Breast epithelium (tissue), 4 donors: ENCODE results near the gene NBAS. TPM values are rescaled to one million over a fixed set of nuclear protein-coding genes. Genes with fewer than 3 reads are reported as not detected.
"Not testable (repeated sequence)": the region's sequence is repeated elsewhere in the genome, so short reads cannot be mapped to it uniquely, and the experiment has no call there.

Source experiments
- DNase-seq, 2 donors: peaks; one replicate each; pipeline ENCODE4 v3.0.0-alpha.2; 2019; ENCODE audit warnings: low spot score in 2 of 2
- H3K27ac ChIP-seq, 2 donors: fragments of 200-600 bp; sonication (generic) in 1 of 2; one replicate each; pipeline ENCODE4 v1.5.1; 2016 to 2019; ENCODE audit warnings: mild to moderate bottlenecking in 1 of 2
- H3K27me3 ChIP-seq, 2 donors: fragments of 200-600 bp; sonication (generic) in 1 of 2; one replicate each; pipeline versions ENCODE4 v1.5.1 to v1.6.0; 2017 to 2019; ENCODE audit warnings: control low read depth in 1 of 2, mild to moderate bottlenecking in 1 of 2
- H3K36me3 ChIP-seq: fragments of 200-600 bp; one replicate; pipeline ENCODE4 v1.5.1; 2019
- H3K4me1 ChIP-seq, 2 donors: fragments of 200-600 bp; sonication (generic); one replicate each; pipeline ENCODE4 v1.5.1; 2016 to 2019; ENCODE audit warnings: control low read depth in 1 of 2
- H3K4me3 ChIP-seq, 3 donors: fragments of 200-600 bp; sonication (generic); 1 replicate in 2 of 3; 2 replicates in 1 of 3; pipeline ENCODE4 v1.5.1; 2016 to 2019; ENCODE audit warnings: mild to moderate bottlenecking in 3 of 3, moderate library complexity in 2 of 3
- H3K9me3 ChIP-seq, 2 donors: fragments of 200-600 bp; sonication (generic) in 1 of 2; one replicate each; pipeline ENCODE4 v1.5.1; 2016 to 2019; ENCODE audit warnings: control low read depth in 1 of 2
- CTCF ChIP-seq, 3 donors: fragments of 450-650 bp; IDR thresholded peaks; one replicate each; pipeline ENCODE4 v1.5.1; 2016 to 2017; ENCODE audit warnings: antibody characterized with exemption in 3 of 3, mild to moderate bottlenecking in 3 of 3, moderate library complexity in 3 of 3
- POLR2A ChIP-seq: fragments of 450-650 bp; IDR thresholded peaks from one replicate; pipeline ENCODE4 v1.6.1; 2016; ENCODE audit warnings: antibody characterized with exemption, mild to moderate bottlenecking, moderate library complexity
- POLR2AphosphoS5 ChIP-seq, 3 donors: sonication (generic); formaldehyde crosslinking; IDR thresholded peaks; one replicate each; pipeline ENCODE4 v1.6.1; 2017; ENCODE audit warnings: antibody characterized with exemption in 3 of 3
- intact Hi-C: fragments of 100-400 bp; cut with DNase I; formaldehyde crosslinking; loops from one replicate; pipeline ENCODE4 v1.15.1; 2023; ENCODE audit warnings: low total_unique reads
- total RNA-seq, 3 donors: library from RNA; depleted of rRNA; stranded (reverse); fragments of >200 nt; gene quantifications; one replicate each; pipeline ENCODE4 v1.1.0, GENCODE V29; 2016

NBAS gene
- total RNA-seq, 3 donors from 2014 or later, result 44.9 to 59.1 (median 45.1) TPM

GRCh38 chr2:15218423-15219086 is 342.6 kb downstream of the NBAS start:
- Histone ChIP-seq H3K4me3 (no peak overlapping the region), H3K27ac (no peak overlapping the region), H3K9me3 (no peaks in the 10 kb centered on the region), H3K27me3 (no peaks in the 10 kb centered on the region), H3K36me3 (no peaks in the 10 kb centered on the region), H3K4me1 (no peaks in the 10 kb centered on the region)
- TF ChIP-seq POLR2AphosphoS5 (IDR thresholded peaks at IDR 0.05) (no peak), POLR2A (no peak), CTCF (IDR thresholded peaks at IDR 0.05) (no peak)
- intact Hi-C loops, result no loop called here
- no peak for DNase-seq

- Histone ChIP-seq H3K9me3 (no peaks in the 10 kb centered on the region), H3K4me3 (no peak overlapping the region), H3K27ac (no peak overlapping the region), H3K36me3 (no peaks in the 10 kb centered on the region), H3K27me3 (no peaks in the 10 kb centered on the region), H3K4me1 (no peaks in the 10 kb centered on the region)
- TF ChIP-seq POLR2A, result no peak
- TF ChIP-seq POLR2AphosphoS5 (IDR thresholded peaks at IDR 0.05), result no peak
- no peak for TF ChIP-seq CTCF (IDR thresholded peaks at IDR 0.05)
- no peak for DNase-seq
- intact Hi-C loops, result no loop called here
Observed at GRCh38 chr2:15212249-15212648, 348.9 kb downstream of the NBAS start.

GRCh38 chr2:15210542-15210941 is 350.6 kb downstream of the NBAS start:
- H3K36me3 ChIP-seq, DNase-seq, H3K4me1 ChIP-seq: not testable (repeated sequence)

GRCh38 chr2:15206419-15206818 is 354.7 kb downstream of the NBAS start:
- TF ChIP-seq POLR2A, result no peak
- no peak for TF ChIP-seq POLR2AphosphoS5 (IDR thresholded peaks at IDR 0.05)
- no peak for TF ChIP-seq CTCF (IDR thresholded peaks at IDR 0.05)
- Histone ChIP-seq H3K4me3 (no peak overlapping the region), H3K4me1 (no peaks in the 10 kb centered on the region), H3K9me3 (no peaks in the 10 kb centered on the region), H3K27ac (no peak overlapping the region), H3K27me3 (no peaks in the 10 kb centered on the region), H3K36me3 (no peaks in the 10 kb centered on the region)
- no peak for DNase-seq
- intact Hi-C loops, result no loop called here

More at GRCh38 chr2:15210542-15210941, 350.6 kb downstream of the NBAS start:
- H3K27ac ChIP-seq, H3K9me3 ChIP-seq, H3K4me3 ChIP-seq, intact Hi-C loops, H3K27me3 ChIP-seq: not testable (repeated sequence)

- no peak overlapping the region for H3K27ac ChIP-seq
- no peaks in the 10 kb centered on the region for H3K36me3 ChIP-seq
- intact Hi-C loops, result no loop called here
- TF ChIP-seq POLR2A (no peak), POLR2AphosphoS5 (IDR thresholded peaks at IDR 0.05) (no peak), CTCF (IDR thresholded peaks at IDR 0.05) (no peak)
- H3K27me3 ChIP-seq, result no peaks in the 10 kb centered on the region
- no peak for DNase-seq
- H3K4me1 ChIP-seq, result no peaks in the 10 kb centered on the region
- no peak overlapping the region for H3K4me3 ChIP-seq
- H3K9me3 ChIP-seq, result no peaks in the 10 kb centered on the region
Observed at GRCh38 chr2:15205562-15205961, 355.6 kb downstream of the NBAS start.
